Tibial nerve (tissue), 4 donors: Measurements from ENCODE around the gene ASCC1. TPM values are rescaled to one million over a fixed set of nuclear protein-coding genes. Genes with fewer than 3 reads are reported as not detected.

Experiments
- DNase-seq, 2 donors: peaks; one replicate each; pipeline ENCODE4 v3.0.0-alpha.2; 2019; ENCODE audit warnings: low spot score in 2 of 2
- H3K27ac ChIP-seq, 4 donors: fragments of 200-600 bp; sonication (generic) in 3 of 4; one replicate each; pipeline ENCODE4 v1.5.1; 2017 to 2019; ENCODE audit warnings: mild to moderate bottlenecking in 1 of 4
- H3K27me3 ChIP-seq, 2 donors: fragments of 200-600 bp; sonication (generic) in 1 of 2; one replicate each; pipeline versions ENCODE4 v1.5.1 to v1.6.0; 2017 to 2019
- H3K36me3 ChIP-seq, 3 donors: fragments of 200-600 bp; sonication (generic); one replicate each; pipeline ENCODE4 v1.5.1; 2018 to 2019
- H3K4me1 ChIP-seq, 4 donors: fragments of 200-600 bp; sonication (generic) in 3 of 4; one replicate each; pipeline ENCODE4 v1.5.1; 2017 to 2019
- H3K4me3 ChIP-seq, 4 donors: fragments of 200-600 bp; sonication (generic) in 3 of 4; one replicate each; pipeline ENCODE4 v1.5.1; 2017 to 2019; ENCODE audit warnings: mild to moderate bottlenecking in 1 of 4, moderate library complexity in 1 of 4
- H3K9me3 ChIP-seq, 4 donors: fragments of 200-600 bp; sonication (generic) in 3 of 4; one replicate each; pipeline ENCODE4 v1.5.1; 2017 to 2019
- EP300 ChIP-seq, 2 donors: sonication (generic); formaldehyde crosslinking; IDR thresholded peaks; one replicate each; pipeline ENCODE4 v1.6.1; 2017; ENCODE audit warnings: antibody characterized with exemption in 2 of 2, mild to moderate bottlenecking in 1 of 2
- POLR2A ChIP-seq, 2 donors: fragments of 450-650 bp; IDR thresholded peaks; one replicate each; pipeline ENCODE4 v1.6.1; 2017; ENCODE audit warnings: antibody characterized with exemption in 2 of 2, mild to moderate bottlenecking in 2 of 2, moderate library complexity in 2 of 2
- WGBS, 2 donors: methylation state at CpG; one replicate each; pipeline ENCODE4 v1.1.5; 2018; 5-methylcytosine and 5-hydroxymethylcytosine counted together
- total RNA-seq, 4 donors: library from RNA; depleted of rRNA; stranded (reverse); fragments of >200 nt; gene quantifications; one replicate each; pipeline ENCODE4 v1.1.0, GENCODE V29; 2016
- TF ChIP-seq, protein P1 (sequence below), 5 experiments: fragments of 200-600 bp in 3 of 5; fragments of 450-650 bp in 2 of 5; sonication (generic) in 3 of 5; IDR thresholded peaks; one replicate each; pipeline ENCODE4 v1.5.1; 2016 to 2019; ENCODE audit warnings: antibody characterized with exemption in 5 of 5, mild to moderate bottlenecking in 3 of 5, moderate library complexity in 2 of 5

Gene ASCC1
- total RNA-seq, 4 donors from 2014 or later = 34.2 to 85.7 (median 54.2) TPM

DNA sequence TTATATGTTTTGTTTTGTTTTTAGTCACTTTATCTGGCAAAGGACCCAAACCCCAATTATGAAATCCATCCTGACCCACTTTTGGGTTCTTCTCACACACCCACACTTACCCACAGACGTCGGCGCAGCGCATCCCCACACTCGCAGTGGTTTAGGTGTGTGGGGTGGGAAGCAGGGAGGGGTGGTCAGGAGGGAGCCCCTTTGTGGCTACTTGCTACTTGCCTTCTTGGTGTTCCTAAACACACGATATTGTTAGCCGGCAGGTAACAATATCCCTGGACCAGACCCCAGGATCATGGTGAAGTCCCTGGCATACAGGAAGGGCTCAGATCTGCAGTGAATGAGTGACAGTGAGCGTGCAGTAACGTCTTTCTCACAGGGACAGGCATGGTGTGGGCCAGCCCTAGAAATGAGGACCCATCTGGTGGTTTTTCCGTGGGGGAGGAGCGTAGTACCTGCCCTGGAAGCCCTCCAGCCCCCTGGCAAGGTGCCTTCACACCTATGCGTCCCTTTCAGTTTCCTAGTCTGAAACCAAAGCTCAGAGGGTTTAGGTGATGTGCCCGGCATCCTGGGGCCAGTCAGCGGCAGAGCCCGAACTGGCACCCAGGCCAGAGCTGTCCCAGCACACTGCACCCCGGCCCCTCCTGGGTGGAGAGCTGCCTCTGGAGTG lies 132.2 kb downstream of the ASCC1 start:
- H3K4me1 ChIP-seq = peaks cover 0 to 23% (median 18%) of the 10 kb centered on the region in 4 donors
- no peaks in the 10 kb centered on the region for H3K36me3 ChIP-seq
- no peak for DNase-seq
- H3K9me3 ChIP-seq = no peaks in the 10 kb centered on the region
- 91 to 96% methylated on average over 15 to 16 of the region's 16 CpGs for WGBS, 2 donors
- H3K4me3 ChIP-seq = no peak overlapping the region
- no peak overlapping the region for H3K27ac ChIP-seq
- TF ChIP-seq, protein P1, sequence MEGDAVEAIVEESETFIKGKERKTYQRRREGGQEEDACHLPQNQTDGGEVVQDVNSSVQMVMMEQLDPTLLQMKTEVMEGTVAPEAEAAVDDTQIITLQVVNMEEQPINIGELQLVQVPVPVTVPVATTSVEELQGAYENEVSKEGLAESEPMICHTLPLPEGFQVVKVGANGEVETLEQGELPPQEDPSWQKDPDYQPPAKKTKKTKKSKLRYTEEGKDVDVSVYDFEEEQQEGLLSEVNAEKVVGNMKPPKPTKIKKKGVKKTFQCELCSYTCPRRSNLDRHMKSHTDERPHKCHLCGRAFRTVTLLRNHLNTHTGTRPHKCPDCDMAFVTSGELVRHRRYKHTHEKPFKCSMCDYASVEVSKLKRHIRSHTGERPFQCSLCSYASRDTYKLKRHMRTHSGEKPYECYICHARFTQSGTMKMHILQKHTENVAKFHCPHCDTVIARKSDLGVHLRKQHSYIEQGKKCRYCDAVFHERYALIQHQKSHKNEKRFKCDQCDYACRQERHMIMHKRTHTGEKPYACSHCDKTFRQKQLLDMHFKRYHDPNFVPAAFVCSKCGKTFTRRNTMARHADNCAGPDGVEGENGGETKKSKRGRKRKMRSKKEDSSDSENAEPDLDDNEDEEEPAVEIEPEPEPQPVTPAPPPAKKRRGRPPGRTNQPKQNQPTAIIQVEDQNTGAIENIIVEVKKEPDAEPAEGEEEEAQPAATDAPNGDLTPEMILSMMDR (IDR thresholded peaks at IDR 0.05) = no peak
- TF ChIP-seq POLR2A (IDR thresholded peaks at IDR 0.05) (no peak), EP300 (IDR thresholded peaks at IDR 0.05) (no peak)
- peaks cover 0 to 28% of the 10 kb centered on the region in 2 donors for H3K27me3 ChIP-seq

DNA sequence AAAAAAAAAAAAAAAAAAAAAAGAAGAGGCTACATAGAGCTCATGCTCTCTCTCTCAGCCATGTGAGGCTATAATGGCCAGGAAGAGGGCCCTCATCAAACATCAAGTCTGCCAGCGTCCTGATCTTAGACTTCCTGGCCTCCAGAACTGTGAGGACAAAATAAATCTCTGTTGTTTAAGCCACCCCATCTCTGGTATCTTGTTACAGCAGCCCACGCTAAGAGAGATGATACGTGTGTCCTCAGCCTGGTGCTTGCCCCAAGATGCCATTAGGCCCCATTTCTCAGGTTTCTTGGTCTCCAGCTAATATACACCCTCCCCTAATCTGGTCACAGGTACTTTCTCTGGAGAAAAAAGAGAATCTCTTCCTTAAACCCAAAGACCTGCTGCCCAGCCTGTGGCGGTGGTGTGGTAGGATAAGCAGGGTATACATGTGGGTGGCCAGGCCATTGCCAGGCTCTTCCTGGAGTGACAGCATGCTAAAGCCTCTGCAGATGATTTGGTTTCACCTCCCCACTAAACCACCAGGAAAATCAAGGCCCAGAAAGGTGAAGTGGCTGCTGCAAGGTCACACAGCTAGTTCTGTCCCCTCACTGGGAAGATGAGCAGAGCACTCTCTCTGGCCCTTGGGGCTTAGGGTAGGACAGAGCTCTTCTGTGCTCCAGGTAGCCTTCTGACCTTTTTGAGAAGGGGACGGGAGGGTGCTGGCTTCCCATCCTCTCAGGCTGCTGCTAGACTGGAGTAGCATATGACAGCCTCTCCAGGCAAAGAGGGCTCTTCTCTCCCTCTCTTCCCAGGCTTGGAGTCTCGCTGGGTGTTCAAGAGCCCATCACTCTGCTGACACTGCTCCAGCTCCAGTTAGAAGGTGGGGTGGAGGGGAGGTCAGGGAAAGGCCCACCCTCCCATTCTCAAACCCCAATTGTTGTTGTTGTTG lies 133.0 kb downstream of the ASCC1 start:
- TF ChIP-seq EP300 (IDR thresholded peaks at IDR 0.05) (no peak), POLR2A (IDR thresholded peaks at IDR 0.05) (no peak)
- TF ChIP-seq, protein P1 (IDR thresholded peaks at IDR 0.05) = no peak
- H3K36me3 ChIP-seq = no peaks in the 10 kb centered on the region
- H3K27ac ChIP-seq = no peak overlapping the region
- DNase-seq = no peak
- no peaks in the 10 kb centered on the region for H3K9me3 ChIP-seq
- peaks cover 0 to 17% (median 12%) of the 10 kb centered on the region in 4 donors for H3K4me1 ChIP-seq
- no peak overlapping the region for H3K4me3 ChIP-seq
- 85 to 87% methylated on average over 6 of the region's 6 CpGs for WGBS, 2 donors
- H3K27me3 ChIP-seq = peaks cover 0 to 20% of the 10 kb centered on the region in 2 donors

DNA sequence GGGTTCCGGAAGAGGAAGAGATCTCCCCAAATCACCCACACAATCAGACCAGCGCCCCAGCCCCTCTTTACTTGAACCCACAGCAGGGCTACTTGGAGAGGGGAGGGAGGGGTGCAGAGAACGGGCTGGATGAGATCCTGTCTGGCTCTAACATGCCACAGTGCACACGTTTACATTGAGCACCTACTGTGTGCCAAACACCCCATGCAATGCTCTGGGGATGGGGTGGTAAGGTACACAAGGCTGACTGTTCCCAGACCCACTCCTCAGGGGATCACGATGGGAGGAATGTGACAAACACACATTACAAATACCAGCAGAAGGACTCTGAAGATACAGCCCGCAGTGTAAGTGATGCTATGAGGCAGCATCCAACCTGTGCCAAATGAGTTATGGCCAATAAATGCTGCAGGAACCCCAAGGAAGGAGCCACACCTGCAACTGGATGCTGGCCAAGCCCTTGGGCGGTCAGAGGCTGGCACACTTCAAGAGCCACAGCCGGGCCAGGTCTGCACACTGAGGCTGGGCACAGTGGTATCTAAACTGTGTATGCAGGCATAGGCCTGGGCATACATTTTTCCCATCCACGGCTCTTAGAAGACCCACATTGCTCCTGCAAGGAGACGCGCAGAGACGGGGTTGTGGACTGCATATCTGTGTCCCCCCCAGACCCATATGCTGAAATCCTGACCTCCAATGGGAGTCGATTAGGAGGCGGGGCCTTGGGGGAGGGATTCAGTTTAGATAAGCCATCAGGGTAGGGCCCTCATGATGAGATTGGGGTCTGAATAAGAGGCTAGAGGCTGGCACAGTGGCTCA lies 134.1 kb downstream of the ASCC1 start:
- DNase-seq = no peak
- Histone ChIP-seq H3K27ac (no peak overlapping the region), H3K9me3 (no peaks in the 10 kb centered on the region), H3K4me1 (peaks cover 0 to 5% (median 2%) of the 10 kb centered on the region in 4 donors), H3K4me3 (no peak overlapping the region), H3K27me3 (peaks cover 0 to 8% of the 10 kb centered on the region in 2 donors), H3K36me3 (no peaks in the 10 kb centered on the region)
- 80 to 85% methylated on average over 12 to 14 of the region's 14 CpGs for WGBS, 2 donors
- TF ChIP-seq, protein P1 (IDR thresholded peaks at IDR 0.05) = no peak
- TF ChIP-seq POLR2A (IDR thresholded peaks at IDR 0.05) = no peak
- TF ChIP-seq EP300 (IDR thresholded peaks at IDR 0.05) = no peak

DNA sequence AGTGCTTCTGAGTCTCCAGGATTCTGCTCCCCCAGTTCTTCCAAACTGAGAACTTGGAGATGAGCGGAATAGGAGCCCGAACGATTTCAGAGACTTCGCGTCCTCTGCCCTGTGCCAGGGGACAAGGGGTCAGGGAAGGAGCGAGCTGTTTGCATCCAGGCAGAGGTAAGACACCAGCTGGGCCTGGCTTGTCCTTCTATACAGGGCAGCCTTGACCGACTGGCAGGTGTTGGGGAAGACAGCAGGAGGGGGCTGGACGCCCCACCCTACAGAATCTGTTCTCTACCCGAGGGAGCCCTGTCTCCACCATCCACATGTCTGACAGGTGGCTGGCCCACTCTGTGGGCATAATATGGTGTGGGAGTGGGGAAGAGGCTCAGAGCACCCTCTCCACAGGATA lies 134.9 kb downstream of the ASCC1 start:
- Histone ChIP-seq H3K4me1 (no peaks in the 10 kb centered on the region), H3K9me3 (no peaks in the 10 kb centered on the region), H3K27me3 (peaks cover 0 to under 1% of the 10 kb centered on the region in 2 donors), H3K27ac (no peak overlapping the region), H3K36me3 (no peaks in the 10 kb centered on the region), H3K4me3 (no peak overlapping the region)
- DNase-seq = no peak
- TF ChIP-seq POLR2A (IDR thresholded peaks at IDR 0.05) (no peak), EP300 (IDR thresholded peaks at IDR 0.05) (no peak)
- TF ChIP-seq, protein P1 (IDR thresholded peaks at IDR 0.05) = no peak
- WGBS, 2 donors = 90% methylated on average over 9 of the region's 9 CpGs
